Gastrocnemius medialis (tissue), 4 donors: ENCODE data around the gene ASIC2. TPM values are rescaled to one million over a fixed set of nuclear protein-coding genes. Genes with fewer than 3 reads are reported as not detected.

ENCODE experiments used
- ATAC-seq, 2 donors: fragments of 150-250 bp; one replicate each; pipeline ENCODE4 v1.9.1; 2016
- DNase-seq, 2 donors: peaks; one replicate each; pipeline ENCODE4 v3.0.0-alpha.2; 2019
- H3K27ac ChIP-seq, 4 donors: fragments of 200-600 bp; sonication (generic); 1 replicate in 1 of 4; 2 replicates in 3 of 4; pipeline ENCODE4 v1.5.1; 2016 to 2018; ENCODE audit warnings: mild to moderate bottlenecking in 2 of 4, moderate library complexity in 1 of 4
- H3K27me3 ChIP-seq, 3 donors: fragments of 200-600 bp; sonication (generic) in 2 of 3; 1 replicate in 1 of 3; 2 replicates in 2 of 3; pipeline versions ENCODE4 v1.5.1 to v1.6.0; 2016 to 2019; ENCODE audit warnings: mild to moderate bottlenecking in 1 of 3, moderate library complexity in 1 of 3
- H3K36me3 ChIP-seq, 2 donors: fragments of 200-600 bp; sonication (generic) in 1 of 2; one replicate each; pipeline ENCODE4 v1.5.1; 2017 to 2018
- H3K4me1 ChIP-seq, 2 donors: fragments of 200-600 bp; sonication (generic) in 1 of 2; one replicate each; pipeline ENCODE4 v1.5.1; 2016 to 2017; ENCODE audit warnings: mild to moderate bottlenecking in 2 of 2
- H3K4me3 ChIP-seq, 4 donors: fragments of 200-600 bp; sonication (generic) in 3 of 4; 1 replicate in 1 of 4; 2 replicates in 3 of 4; pipeline ENCODE4 v1.5.1; 2016 to 2019; ENCODE audit warnings: mild to moderate bottlenecking in 2 of 4
- H3K9me3 ChIP-seq, 3 donors: fragments of 200-600 bp; sonication (generic) in 2 of 3; 1 replicate in 1 of 3; 2 replicates in 2 of 3; pipeline ENCODE4 v1.5.1; 2016 to 2019
- POLR2A ChIP-seq, 2 donors: fragments of 450-650 bp; IDR thresholded peaks; one replicate each; pipeline ENCODE4 v1.6.1; 2017; ENCODE audit warnings: antibody characterized with exemption in 2 of 2, mild to moderate bottlenecking in 2 of 2, moderate library complexity in 2 of 2
- in situ Hi-C, 4 donors: fragments of 200-750 bp; cut with MboI; loops; one replicate each; pipeline versions ENCODE4 v1.15.0 to v1.8.0; 2017; ENCODE audit warnings: low sequenced_read_pairs in 4 of 4
- intact Hi-C: fragments of 100-400 bp; cut with DNase I; formaldehyde crosslinking; loops from one replicate; pipeline ENCODE4 v1.15.1; 2023; ENCODE audit warnings: low total_unique reads
- total RNA-seq, 4 donors: library from RNA; depleted of rRNA; stranded (reverse); fragments of >200 nt; gene quantifications; one replicate each; pipeline versions ENCODE4 v1.1.0 to v1.2.3, GENCODE V29; 2016
- TF ChIP-seq, protein P1 (sequence below), 5 experiments: fragments of 450-650 bp in 3 of 5; fragments of 200-600 bp in 2 of 5; sonication (generic) in 2 of 5; IDR thresholded peaks in 4 of 5; conservative IDR thresholded peaks in 1 of 5; 1 replicate in 4 of 5; 2 replicates in 1 of 5; pipeline ENCODE4 v1.5.1; 2016 to 2019; ENCODE audit warnings: antibody characterized with exemption in 5 of 5, mild to moderate bottlenecking in 3 of 5, moderate library complexity in 3 of 5

Gene ASIC2
- total RNA-seq, 4 donors from 2014 or later: not detected

GRCh38 chr17:33192951-33193911 is 99.9 kb downstream of the ASIC2 start:
- Histone ChIP-seq H3K27me3 (peaks cover 0 to 2% (median 0%) of the 10 kb centered on the region in 3 donors), H3K4me1 (no peaks in the 10 kb centered on the region), H3K36me3 (no peaks in the 10 kb centered on the region), H3K4me3 (no peak overlapping the region), H3K9me3 (no peaks in the 10 kb centered on the region), H3K27ac (no peak overlapping the region)
- no peak for TF ChIP-seq POLR2A (IDR thresholded peaks at IDR 0.05)
- TF ChIP-seq, protein P1, sequence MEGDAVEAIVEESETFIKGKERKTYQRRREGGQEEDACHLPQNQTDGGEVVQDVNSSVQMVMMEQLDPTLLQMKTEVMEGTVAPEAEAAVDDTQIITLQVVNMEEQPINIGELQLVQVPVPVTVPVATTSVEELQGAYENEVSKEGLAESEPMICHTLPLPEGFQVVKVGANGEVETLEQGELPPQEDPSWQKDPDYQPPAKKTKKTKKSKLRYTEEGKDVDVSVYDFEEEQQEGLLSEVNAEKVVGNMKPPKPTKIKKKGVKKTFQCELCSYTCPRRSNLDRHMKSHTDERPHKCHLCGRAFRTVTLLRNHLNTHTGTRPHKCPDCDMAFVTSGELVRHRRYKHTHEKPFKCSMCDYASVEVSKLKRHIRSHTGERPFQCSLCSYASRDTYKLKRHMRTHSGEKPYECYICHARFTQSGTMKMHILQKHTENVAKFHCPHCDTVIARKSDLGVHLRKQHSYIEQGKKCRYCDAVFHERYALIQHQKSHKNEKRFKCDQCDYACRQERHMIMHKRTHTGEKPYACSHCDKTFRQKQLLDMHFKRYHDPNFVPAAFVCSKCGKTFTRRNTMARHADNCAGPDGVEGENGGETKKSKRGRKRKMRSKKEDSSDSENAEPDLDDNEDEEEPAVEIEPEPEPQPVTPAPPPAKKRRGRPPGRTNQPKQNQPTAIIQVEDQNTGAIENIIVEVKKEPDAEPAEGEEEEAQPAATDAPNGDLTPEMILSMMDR (IDR thresholded peaks at IDR 0.05 in 4 of 5, conservative IDR thresholded peaks at IDR 0.05 in 1 of 5): no peak
- in situ Hi-C loops: no loop called here
- DNase-seq: no peak
- no peak for ATAC-seq
- intact Hi-C loops: no loop called here

DNA sequence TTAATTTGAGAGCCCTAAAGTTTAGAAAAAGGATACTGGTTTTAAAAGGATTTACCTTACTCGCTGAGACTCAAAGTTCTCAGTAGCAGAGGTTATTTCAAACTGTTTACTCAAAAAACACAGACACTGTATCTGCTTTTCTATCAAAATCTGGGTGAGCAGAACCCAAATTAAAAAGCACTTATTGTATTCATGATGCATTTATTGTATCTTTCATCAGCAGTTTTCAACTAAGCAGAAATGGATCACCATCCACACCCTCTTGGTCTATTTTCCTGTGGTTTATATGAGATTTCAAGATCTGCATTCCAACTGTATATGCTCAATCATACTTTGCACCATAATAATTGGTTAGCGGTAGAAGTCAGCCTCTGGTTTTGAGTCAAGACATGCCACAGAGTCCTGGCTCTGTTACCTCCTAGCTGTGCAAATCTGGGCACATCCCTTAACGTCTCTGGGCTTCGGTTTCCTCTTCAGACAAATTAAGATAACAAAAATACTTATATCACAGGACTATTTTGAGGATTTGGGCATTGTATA is 109.5 kb downstream of the ASIC2 start:
- no peaks in the 10 kb centered on the region for H3K9me3 ChIP-seq
- no peaks in the 10 kb centered on the region for H3K4me1 ChIP-seq
- H3K27me3 ChIP-seq: peaks cover 11 to 15% (median 11%) of the 10 kb centered on the region in 3 donors
- H3K4me3 ChIP-seq: no peak overlapping the region
- DNase-seq: no peak
- no peak for ATAC-seq
- H3K27ac ChIP-seq: no peak overlapping the region
- TF ChIP-seq, protein P1 (IDR thresholded peaks at IDR 0.05 in 4 of 5, conservative IDR thresholded peaks at IDR 0.05 in 1 of 5): no peak
- no peak for TF ChIP-seq POLR2A (IDR thresholded peaks at IDR 0.05)
- in situ Hi-C loops (loop anchor here in 1 of 4 donors (10.0 kb wide), 1 partner anchor 59 kb away; no protein-coding TSS in a partner anchor), intact Hi-C loops (no loop called here)
- no peaks in the 10 kb centered on the region for H3K36me3 ChIP-seq

- Histone ChIP-seq H3K36me3 (no peaks in the 10 kb centered on the region), H3K27me3 (peaks cover 4 to 10% (median 7%) of the 10 kb centered on the region in 3 donors), H3K4me1 (no peaks in the 10 kb centered on the region), H3K4me3 (no peak overlapping the region), H3K27ac (no peak overlapping the region), H3K9me3 (no peaks in the 10 kb centered on the region)
- TF ChIP-seq, protein P1 (IDR thresholded peaks at IDR 0.05 in 4 of 5, conservative IDR thresholded peaks at IDR 0.05 in 1 of 5): no peak
- no peak for TF ChIP-seq POLR2A (IDR thresholded peaks at IDR 0.05)
- in situ Hi-C loops: no loop called here
- intact Hi-C loops: no loop called here
- ATAC-seq (no peak), DNase-seq (no peak)
Measured at GRCh38 chr17:33179151-33179550, 113.9 kb downstream of the ASIC2 start.

GRCh38 chr17:33178681-33179080 is 114.4 kb downstream of the ASIC2 start:
- peaks cover 2 to 8% (median 5%) of the 10 kb centered on the region in 3 donors for H3K27me3 ChIP-seq
- H3K4me1 ChIP-seq: no peaks in the 10 kb centered on the region
- no peak overlapping the region for H3K27ac ChIP-seq
- H3K4me3 ChIP-seq: no peak overlapping the region
- no peak for ATAC-seq
- intact Hi-C loops (no loop called here), in situ Hi-C loops (no loop called here)
- TF ChIP-seq, protein P1 (IDR thresholded peaks at IDR 0.05 in 4 of 5, conservative IDR thresholded peaks at IDR 0.05 in 1 of 5): no peak
- no peak for TF ChIP-seq POLR2A (IDR thresholded peaks at IDR 0.05)
- H3K36me3 ChIP-seq: no peaks in the 10 kb centered on the region
- no peaks in the 10 kb centered on the region for H3K9me3 ChIP-seq
- no peak for DNase-seq
